BE2C (cell line): Measurements from ENCODE around the gene SMIM28.

Experiments used
- DNase-seq: peaks from one replicate; pipeline ENCODE4 v3.0.0-alpha.2; 2020
- H3K27me3 ChIP-seq: fragments of 250-450 bp; sonication (Bioruptor Pico); 2 replicates; pipeline ENCODE4 v1.5.1; 2020; ENCODE audit warnings: mild to moderate bottlenecking
- H3K36me3 ChIP-seq: fragments of 250-450 bp; sonication (Bioruptor Pico); 2 replicates; pipeline ENCODE4 v1.5.1; 2020; ENCODE audit warnings: mild to moderate bottlenecking
- H3K4me1 ChIP-seq: fragments of 250-450 bp; sonication (Bioruptor Pico); 2 replicates; pipeline ENCODE4 v1.5.1; 2020
- H3K4me3 ChIP-seq: 2 replicates; pipeline ENCODE4 v1.5.1; 2011; ENCODE audit warnings: low read depth, low read length
- H3K9me3 ChIP-seq: fragments of 250-450 bp; sonication (Bioruptor Pico); 2 replicates; pipeline ENCODE4 v1.5.1; 2020
- TF ChIP-seq, protein P1 (sequence below): IDR thresholded peaks from 2 replicates; pipeline ENCODE4 v1.5.1; 2012; ENCODE audit warnings: mild to moderate bottlenecking, low read depth, low read length

The SMIM28 gene

DNA sequence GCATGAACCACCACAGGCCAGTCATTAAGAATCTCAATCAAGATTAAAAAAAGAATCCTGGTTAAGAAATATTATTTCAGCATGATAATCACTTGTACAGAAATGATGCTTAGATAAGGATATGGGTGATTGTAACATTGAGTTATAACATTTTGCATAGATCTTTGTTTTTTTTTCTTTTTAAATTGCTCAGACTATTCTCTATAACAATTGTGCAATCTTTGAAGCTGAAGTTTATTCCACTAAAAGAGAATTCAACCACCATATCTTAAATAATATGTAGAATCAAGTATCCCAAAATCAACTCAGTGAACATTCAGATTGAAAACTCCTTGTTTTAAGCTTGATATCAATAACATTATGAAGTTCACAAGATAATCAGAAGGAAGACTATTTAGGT, 663 bp upstream of the SMIM28 start:
- H3K9me3 ChIP-seq, result no peaks in the 10 kb centered on the region
- DNase-seq, result no peak
- TF ChIP-seq, protein P1, sequence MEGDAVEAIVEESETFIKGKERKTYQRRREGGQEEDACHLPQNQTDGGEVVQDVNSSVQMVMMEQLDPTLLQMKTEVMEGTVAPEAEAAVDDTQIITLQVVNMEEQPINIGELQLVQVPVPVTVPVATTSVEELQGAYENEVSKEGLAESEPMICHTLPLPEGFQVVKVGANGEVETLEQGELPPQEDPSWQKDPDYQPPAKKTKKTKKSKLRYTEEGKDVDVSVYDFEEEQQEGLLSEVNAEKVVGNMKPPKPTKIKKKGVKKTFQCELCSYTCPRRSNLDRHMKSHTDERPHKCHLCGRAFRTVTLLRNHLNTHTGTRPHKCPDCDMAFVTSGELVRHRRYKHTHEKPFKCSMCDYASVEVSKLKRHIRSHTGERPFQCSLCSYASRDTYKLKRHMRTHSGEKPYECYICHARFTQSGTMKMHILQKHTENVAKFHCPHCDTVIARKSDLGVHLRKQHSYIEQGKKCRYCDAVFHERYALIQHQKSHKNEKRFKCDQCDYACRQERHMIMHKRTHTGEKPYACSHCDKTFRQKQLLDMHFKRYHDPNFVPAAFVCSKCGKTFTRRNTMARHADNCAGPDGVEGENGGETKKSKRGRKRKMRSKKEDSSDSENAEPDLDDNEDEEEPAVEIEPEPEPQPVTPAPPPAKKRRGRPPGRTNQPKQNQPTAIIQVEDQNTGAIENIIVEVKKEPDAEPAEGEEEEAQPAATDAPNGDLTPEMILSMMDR, result no peak
- no peaks in the 10 kb centered on the region for H3K27me3 ChIP-seq
- H3K4me3 ChIP-seq, result no peak overlapping the region
- H3K4me1 ChIP-seq, result peaks cover 21% of the 10 kb centered on the region
- H3K36me3 ChIP-seq, result no peaks in the 10 kb centered on the region

DNA sequence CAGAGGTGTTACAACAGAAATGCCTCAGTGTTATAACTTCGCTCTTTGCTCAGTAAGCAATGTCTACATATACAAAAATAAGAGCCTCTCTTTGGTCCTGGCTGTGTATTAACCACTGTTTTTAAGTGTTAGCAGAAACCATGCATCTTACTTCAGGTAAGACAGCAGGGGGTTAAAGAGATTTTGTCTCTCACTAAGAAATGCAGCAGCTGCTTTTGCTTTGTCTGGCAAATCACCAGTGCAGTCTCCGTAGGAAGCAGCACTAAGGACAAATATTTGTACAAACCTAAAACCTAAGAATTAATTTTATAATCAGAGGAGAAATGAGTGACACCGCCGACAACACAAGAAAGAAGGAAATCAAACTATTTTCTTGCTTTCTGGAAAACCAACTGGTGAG, 758 bp downstream of the SMIM28 start:
- no peaks in the 10 kb centered on the region for H3K36me3 ChIP-seq
- peaks cover 15% of the 10 kb centered on the region for H3K4me1 ChIP-seq
- no peaks in the 10 kb centered on the region for H3K9me3 ChIP-seq
- TF ChIP-seq, protein P1, result no peak
- no peaks in the 10 kb centered on the region for H3K27me3 ChIP-seq
- no peak for DNase-seq
- H3K4me3 ChIP-seq, result no peak overlapping the region

DNA sequence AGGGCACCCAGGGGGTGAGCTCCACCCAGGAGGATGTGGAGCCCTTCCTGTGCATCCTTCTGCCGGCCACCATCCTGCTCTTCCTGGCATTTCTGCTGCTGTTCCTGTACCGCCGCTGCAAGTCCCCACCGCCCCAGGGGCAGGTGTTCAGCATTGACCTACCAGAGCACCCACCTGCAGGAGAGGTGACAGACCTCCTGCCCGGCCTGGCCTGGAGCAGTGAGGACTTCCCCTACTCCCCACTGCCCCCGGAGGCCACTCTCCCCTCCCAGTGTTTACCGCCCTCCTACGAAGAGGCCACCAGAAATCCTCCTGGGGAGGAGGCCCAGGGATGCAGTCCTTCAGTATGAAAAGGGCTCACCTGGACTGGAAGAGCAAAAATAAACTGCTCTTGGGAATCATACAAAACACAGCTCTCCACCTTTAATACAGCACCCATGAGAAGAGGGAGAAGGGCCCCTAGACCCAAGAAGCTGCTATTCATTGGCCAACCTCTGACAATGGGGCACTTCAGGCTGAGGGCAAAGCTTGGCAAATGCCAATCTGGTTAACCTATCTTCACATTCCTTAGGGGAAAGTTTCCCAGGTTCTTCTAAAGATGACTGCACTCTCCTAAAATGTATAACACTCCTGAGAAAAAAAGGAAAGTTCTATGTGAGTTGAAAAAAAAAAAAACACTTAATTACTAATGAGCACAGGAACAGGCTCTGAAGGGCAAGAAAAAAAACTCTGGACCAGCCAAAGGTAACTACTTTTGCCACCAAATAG, 5.0 kb downstream of the SMIM28 start:
- no peak for DNase-seq
- no peaks in the 10 kb centered on the region for H3K36me3 ChIP-seq
- H3K27me3 ChIP-seq, result no peaks in the 10 kb centered on the region
- H3K9me3 ChIP-seq, result no peaks in the 10 kb centered on the region
- peaks cover 7% of the 10 kb centered on the region for H3K4me1 ChIP-seq
- H3K4me3 ChIP-seq, result no peak overlapping the region
- TF ChIP-seq, protein P1, result no peak

DNA sequence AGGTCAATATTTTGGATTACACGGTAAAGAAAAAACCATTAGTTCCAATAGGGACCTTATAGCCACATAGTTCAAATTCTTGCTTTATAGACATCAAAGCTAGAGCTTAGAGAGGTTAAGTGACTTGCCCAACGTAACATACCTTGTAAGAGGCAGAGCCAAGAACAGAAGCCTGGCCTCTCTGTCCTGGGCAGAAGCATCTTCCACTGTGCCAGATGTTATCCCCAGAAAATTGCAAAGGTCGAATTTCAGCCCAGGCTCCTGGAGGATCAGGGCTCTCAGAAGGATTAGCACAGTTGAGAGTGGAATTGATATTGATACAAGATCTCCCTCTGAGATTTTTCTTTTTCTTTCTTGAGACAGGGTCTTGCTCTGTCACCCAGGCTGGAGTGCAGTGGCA, 6.1 kb downstream of the SMIM28 start:
- H3K27me3 ChIP-seq, result no peaks in the 10 kb centered on the region
- no peaks in the 10 kb centered on the region for H3K36me3 ChIP-seq
- no peaks in the 10 kb centered on the region for H3K9me3 ChIP-seq
- DNase-seq, result no peak
- no peaks in the 10 kb centered on the region for H3K4me1 ChIP-seq
- TF ChIP-seq, protein P1, result no peak
- H3K4me3 ChIP-seq, result no peak overlapping the region

DNA sequence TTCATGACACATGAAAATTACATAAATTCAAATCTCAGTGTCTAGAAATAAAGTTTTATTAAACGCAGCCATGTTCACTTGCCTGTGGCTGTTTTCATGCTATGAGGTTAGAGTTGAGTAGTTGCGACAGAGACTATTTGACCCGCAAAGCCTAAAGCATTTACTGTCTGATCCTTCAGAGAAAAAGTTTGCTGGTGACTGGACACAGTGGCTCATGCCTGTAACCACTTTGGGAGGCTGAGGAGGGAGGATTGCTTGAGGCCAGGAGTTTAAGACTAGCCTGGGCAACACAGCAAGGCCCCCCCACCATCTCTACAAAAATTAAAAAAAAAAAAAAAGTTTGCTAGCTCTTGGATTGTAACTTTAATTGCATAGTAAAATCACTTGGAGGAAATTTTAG, 9.2 kb downstream of the SMIM28 start:
- H3K4me3 ChIP-seq, result no peak overlapping the region
- H3K36me3 ChIP-seq, result no peaks in the 10 kb centered on the region
- H3K9me3 ChIP-seq, result no peaks in the 10 kb centered on the region
- no peaks in the 10 kb centered on the region for H3K4me1 ChIP-seq
- DNase-seq, result no peak
- no peaks in the 10 kb centered on the region for H3K27me3 ChIP-seq
- TF ChIP-seq, protein P1, result no peak

DNA sequence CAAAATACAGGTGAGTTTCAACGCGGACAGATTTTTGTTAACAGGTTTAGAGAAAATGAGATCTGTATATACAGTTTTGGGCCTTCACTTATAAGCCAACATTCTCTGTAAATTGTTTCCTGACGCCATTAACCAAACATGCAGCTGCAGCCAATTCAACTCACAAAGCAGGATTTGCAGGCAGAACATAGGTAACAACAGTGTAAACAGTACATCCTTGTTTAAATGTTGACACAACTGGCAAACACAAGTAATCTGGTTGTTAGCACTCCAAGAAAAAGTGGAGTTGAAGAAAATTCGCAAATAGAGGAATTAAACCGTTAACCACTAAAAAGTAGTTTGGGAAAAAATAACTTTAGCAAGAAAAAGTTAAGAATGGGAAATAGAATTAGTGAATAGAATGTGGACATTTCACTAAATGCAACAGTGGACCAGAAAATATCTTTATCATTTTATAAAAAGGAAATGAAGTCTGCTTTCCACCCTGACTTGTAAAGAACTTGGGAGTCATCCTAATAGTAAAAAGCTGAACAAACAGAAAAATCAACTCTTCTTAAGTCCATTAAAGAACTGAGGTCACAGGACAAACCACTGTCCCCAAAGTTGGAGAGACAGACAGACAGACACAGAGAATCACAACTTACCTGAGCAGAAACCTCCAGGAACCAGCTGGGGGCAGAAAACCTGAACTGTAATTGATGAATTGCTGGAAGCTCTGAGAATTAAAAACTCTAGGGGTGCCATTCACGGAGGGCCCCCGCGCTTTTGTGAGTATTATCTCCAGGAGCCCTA, 10.1 kb downstream of the SMIM28 start:
- no peaks in the 10 kb centered on the region for H3K4me1 ChIP-seq
- TF ChIP-seq, protein P1, result no peak
- no peak overlapping the region for H3K4me3 ChIP-seq
- DNase-seq, result no peak
- H3K27me3 ChIP-seq, result no peaks in the 10 kb centered on the region
- no peaks in the 10 kb centered on the region for H3K9me3 ChIP-seq
- H3K36me3 ChIP-seq, result no peaks in the 10 kb centered on the region
